CD8-positive, alpha-beta memory T cell (primary cell): ENCODE results near the gene YWHAG. TPM values are rescaled to one million over a fixed set of nuclear protein-coding genes. Genes with fewer than 3 reads are reported as not detected.
A peak's percentile ranks its signal among the peaks of the same experiment; 100 is the strongest.

Experiments used
- CTCF ChIA-PET: fragments of 350-600 bp; sonication (Branson Sonifier 250); formaldehyde crosslinking; loops from one replicate; lab custom pipeline; 2021; ENCODE audit warnings: antibody characterized with exemption; lab: Charles Lee
- POLR2A ChIA-PET: fragments of 350-600 bp; sonication (Branson Sonifier 250); formaldehyde crosslinking; loops from one replicate; lab custom pipeline; 2021; ENCODE audit warnings: antibody characterized with exemption; lab: Charles Lee
- DNase-seq, 5 donors: peaks; one replicate each; pipeline versions ENCODE4 v3.0.0 to v3.0.0-alpha.2; 2020 to 2022; ENCODE audit warnings: mixed read lengths in 1 of 5
- H3K27ac ChIP-seq: one replicate; pipeline ENCODE4 v1.7.0; 2013; ENCODE audit warnings: low read depth, mild to moderate bottlenecking, low read length, moderate library complexity
- H3K27me3 ChIP-seq: 2 replicates; pipeline ENCODE4 v1.7.0; 2013; ENCODE audit warnings: low read length, mild to moderate bottlenecking; ENCODE audit not compliant: insufficient read depth, poor library complexity, severe bottlenecking
- H3K36me3 ChIP-seq: 2 replicates; pipeline ENCODE4 v1.7.0; 2013; ENCODE audit warnings: mild to moderate bottlenecking, low read length, moderate library complexity; ENCODE audit not compliant: insufficient read depth
- H3K4me1 ChIP-seq: 2 replicates; pipeline ENCODE4 v1.7.0; 2013; ENCODE audit warnings: mild to moderate bottlenecking, low read length, moderate library complexity; ENCODE audit not compliant: insufficient read depth
- H3K4me3 ChIP-seq: 2 replicates; pipeline ENCODE4 v1.7.0; 2013; ENCODE audit warnings: mild to moderate bottlenecking, low read length
- H3K9me3 ChIP-seq: 2 replicates; pipeline ENCODE4 v1.7.0; 2013; ENCODE audit warnings: mild to moderate bottlenecking, low read length
- H3K27ac Mint-ChIP-seq, 8 donors: one replicate each; pipeline ENCODE4 v1.8.0; 2020 to 2021; ENCODE audit warnings: mixed read lengths in 8 of 8, mild to moderate bottlenecking in 6 of 8, inconsistent platforms in 3 of 8, moderate library complexity in 3 of 8
- H3K27me3 Mint-ChIP-seq, 2 donors: one replicate each; pipeline ENCODE4 v1.8.0; 2020 to 2021; ENCODE audit warnings: mixed read lengths in 2 of 2, mild to moderate bottlenecking in 1 of 2, moderate library complexity in 1 of 2
- H3K36me3 Mint-ChIP-seq, 3 donors: one replicate each; pipeline ENCODE4 v1.8.0; 2020 to 2021; ENCODE audit warnings: mixed read lengths in 3 of 3, inconsistent platforms in 1 of 3, mild to moderate bottlenecking in 1 of 3
- H3K4me1 Mint-ChIP-seq, 3 donors: one replicate each; pipeline ENCODE4 v1.8.0; 2020 to 2021; ENCODE audit warnings: mixed read lengths in 3 of 3, inconsistent platforms in 1 of 3, mild to moderate bottlenecking in 1 of 3
- H3K4me3 Mint-ChIP-seq, 7 donors: one replicate each; pipeline ENCODE4 v1.8.0; 2020 to 2021; ENCODE audit warnings: mixed read lengths in 7 of 7, mild to moderate bottlenecking in 6 of 7, moderate library complexity in 4 of 7, inconsistent platforms in 2 of 7
- H3K9me3 Mint-ChIP-seq, 5 donors: one replicate each; pipeline ENCODE4 v1.8.0; 2020 to 2022; ENCODE audit warnings: mixed read lengths in 5 of 5, mild to moderate bottlenecking in 3 of 5, moderate library complexity in 2 of 5, inconsistent platforms in 1 of 5
- polyA plus RNA-seq: library from polyadenylated mRNA; unstranded; fragments of 300-500 nt; fragmentation: Illumina TruSeq; gene quantifications from one replicate; pipeline ENCODE4 v1.2.3, GENCODE V29; 2021
- total RNA-seq, 2 experiments: library from RNA; stranded (reverse); gene quantifications; one replicate each; pipeline ENCODE4 v1.2.3, GENCODE V29; 2021

YWHAG gene
- total and polyA plus RNA-seq, 3 experiments from 2014 or later: 2.1 to 151 (median 149) TPM

DNA sequence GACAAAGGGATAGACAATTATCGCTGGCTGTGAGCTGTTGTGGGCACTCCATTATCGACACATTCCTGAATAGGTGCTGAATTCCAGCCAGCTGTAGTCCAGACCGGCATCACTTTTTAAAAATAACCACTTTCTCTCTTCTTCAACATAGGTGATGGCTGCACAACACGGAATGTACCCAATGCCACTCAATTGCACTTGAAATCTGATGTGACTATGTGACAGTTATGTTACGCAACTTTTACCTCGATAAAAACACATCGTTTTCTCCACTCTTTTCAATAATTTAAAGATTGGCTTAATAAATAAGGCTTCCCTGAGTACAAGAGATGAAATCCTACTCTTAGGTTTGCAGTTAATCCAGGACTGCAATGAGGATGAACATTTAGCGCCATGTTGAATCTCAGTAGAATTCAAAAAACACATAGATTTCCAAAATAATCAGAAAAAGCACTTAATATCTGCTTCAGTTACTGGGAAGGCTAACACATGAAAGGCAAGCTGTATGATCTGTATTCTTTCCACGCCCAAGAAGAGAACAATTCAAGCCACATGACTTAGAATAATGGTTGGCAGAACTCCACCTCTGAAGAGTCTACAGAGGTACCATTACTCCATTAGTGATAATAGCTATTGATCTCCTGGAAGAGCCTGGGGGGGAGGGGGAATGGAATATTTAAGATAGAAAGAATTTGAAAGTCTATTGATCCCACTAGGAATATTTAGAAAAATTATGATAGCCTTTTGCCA lies 3.6 kb downstream of the YWHAG start:
- Histone ChIP-seq H3K36me3 (no peaks in the 10 kb centered on the region), H3K27me3 (no peaks in the 10 kb centered on the region), H3K4me3 (no peak overlapping the region), H3K9me3 (no peaks in the 10 kb centered on the region), H3K27ac (no peak overlapping the region), H3K4me1 (peaks cover 55% of the 10 kb centered on the region)
- Mint-ChIP-seq H3K9me3 (no peaks in the 10 kb centered on the region), H3K4me3 (peak overlapping the region in 1 of 7 donors; percentile 15), H3K36me3 (peaks cover 9 to 44% (median 10%) of the 10 kb centered on the region in 3 donors), H3K4me1 (peaks cover 56 to 71% (median 67%) of the 10 kb centered on the region in 3 donors), H3K27ac (peak overlapping the region in 2 of 8 donors; percentile 9 to 49), H3K27me3 (peaks cover 0 to 2% of the 10 kb centered on the region in 2 donors)
- CTCF ChIA-PET: no interaction called here
- POLR2A ChIA-PET: interaction anchor here (0.5 kb wide), 1 partner anchor 119 kb away, joined by 3 read pairs; no protein-coding TSS in a partner anchor
- no peak for DNase-seq

- DNase-seq: no peak
- Histone ChIP-seq H3K36me3 (no peaks in the 10 kb centered on the region), H3K4me1 (peaks cover 52% of the 10 kb centered on the region), H3K4me3 (no peak overlapping the region), H3K27ac (no peak overlapping the region), H3K27me3 (no peaks in the 10 kb centered on the region), H3K9me3 (no peaks in the 10 kb centered on the region)
- H3K27me3 Mint-ChIP-seq: peaks cover 0 to 2% of the 10 kb centered on the region in 2 donors
- POLR2A ChIA-PET: interaction anchor here (0.5 kb wide), 1 partner anchor 119 kb away, joined by 3 read pairs; no protein-coding TSS in a partner anchor
- H3K36me3 Mint-ChIP-seq: peaks cover 9 to 50% (median 11%) of the 10 kb centered on the region in 3 donors
- no peak overlapping the region for H3K4me3 Mint-ChIP-seq
- CTCF ChIA-PET: no interaction called here
- H3K27ac Mint-ChIP-seq: peak overlapping the region in 3 of 8 donors; percentile 40 to 58 (median 49)
- H3K4me1 Mint-ChIP-seq: peaks cover 56 to 74% (median 69%) of the 10 kb centered on the region in 3 donors
- no peaks in the 10 kb centered on the region for H3K9me3 Mint-ChIP-seq
Observed at GRCh38 chr7:76354516-76354915, 4.3 kb downstream of the YWHAG start.

- ChIA-PET CTCF (interaction anchor here (0.8 kb wide), 1 partner anchor 62 kb away, joined by 3 read pairs; no protein-coding TSS in a partner anchor), POLR2A (no interaction called here)
- Mint-ChIP-seq H3K9me3 (no peaks in the 10 kb centered on the region), H3K4me3 (no peak overlapping the region), H3K36me3 (peaks cover 9 to 51% (median 14%) of the 10 kb centered on the region in 3 donors), H3K27ac (no peak overlapping the region), H3K4me1 (peaks cover 57 to 77% (median 73%) of the 10 kb centered on the region in 3 donors), H3K27me3 (peaks cover 0 to 2% of the 10 kb centered on the region in 2 donors)
- Histone ChIP-seq H3K4me1 (peaks cover 50% of the 10 kb centered on the region), H3K27me3 (no peaks in the 10 kb centered on the region), H3K9me3 (no peaks in the 10 kb centered on the region), H3K36me3 (no peaks in the 10 kb centered on the region), H3K27ac (no peak overlapping the region), H3K4me3 (no peak overlapping the region)
- no peak for DNase-seq
Observed at GRCh38 chr7:76353744-76354143, 5.0 kb downstream of the YWHAG start.

DNA sequence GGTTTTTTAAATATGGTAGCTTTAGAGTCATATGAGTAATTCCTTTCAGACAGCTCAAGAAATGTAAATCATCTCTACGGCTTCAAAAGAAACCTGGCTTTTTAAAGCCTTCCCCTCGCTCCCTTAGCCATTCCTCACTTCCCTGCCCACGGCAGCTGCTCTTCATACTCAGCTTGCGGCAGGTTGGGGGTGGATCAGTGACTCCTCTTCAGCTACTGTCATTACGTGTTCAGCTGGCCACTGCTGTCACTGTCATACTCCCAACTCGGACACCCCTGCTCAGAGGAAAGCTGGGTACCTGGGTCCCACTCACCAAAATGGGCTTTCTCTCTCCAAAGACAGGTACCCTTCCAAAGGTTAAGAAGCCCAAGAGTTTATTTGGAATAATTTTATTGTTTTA lies 6.6 kb downstream of the YWHAG start:
- Histone ChIP-seq H3K36me3 (no peaks in the 10 kb centered on the region), H3K27ac (no peak overlapping the region), H3K4me3 (no peak overlapping the region), H3K4me1 (peaks cover 54% of the 10 kb centered on the region), H3K27me3 (no peaks in the 10 kb centered on the region), H3K9me3 (no peaks in the 10 kb centered on the region)
- Mint-ChIP-seq H3K4me3 (peak overlapping the region in 1 of 7 donors; percentile 8), H3K36me3 (peaks cover 9 to 53% (median 19%) of the 10 kb centered on the region in 3 donors), H3K9me3 (no peaks in the 10 kb centered on the region), H3K27me3 (no peaks in the 10 kb centered on the region), H3K4me1 (peaks cover 58 to 79% (median 75%) of the 10 kb centered on the region in 3 donors), H3K27ac (peak overlapping the region in 1 of 8 donors; percentile 42)
- CTCF ChIA-PET: interaction anchor here (1.1 kb wide), 1 partner anchor 174 kb away, joined by 3 read pairs; no protein-coding TSS in a partner anchor
- POLR2A ChIA-PET: no interaction called here
- DNase-seq: no peak

DNA sequence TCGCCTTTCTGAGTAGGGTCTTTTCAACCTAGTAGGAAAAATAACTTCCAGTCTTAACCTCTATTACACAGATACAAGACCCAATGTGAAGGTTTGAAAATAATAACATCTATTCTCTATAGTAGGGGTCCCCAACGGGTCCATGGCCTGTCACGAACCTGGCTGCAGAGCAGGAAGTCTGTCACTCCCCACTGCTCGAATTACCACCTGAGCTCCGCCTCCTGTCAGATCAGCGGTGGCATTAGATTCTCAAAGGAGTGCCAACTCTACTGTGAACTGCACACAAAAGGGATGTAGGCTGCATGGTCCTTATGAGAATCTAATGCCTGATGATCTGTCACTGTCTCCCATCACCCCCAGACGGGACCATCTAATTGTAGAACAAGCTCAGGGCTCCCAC lies 7.4 kb downstream of the YWHAG start:
- DNase-seq: no peak
- H3K4me1 ChIP-seq: peaks cover 54% of the 10 kb centered on the region
- ChIA-PET POLR2A (no interaction called here), CTCF (interaction anchor here (1.1 to 2.0 kb wide), 2 partner anchors 60 to 173 kb away, joined by 3 to 5 read pairs; no protein-coding TSS in a partner anchor)
- Mint-ChIP-seq H3K9me3 (no peaks in the 10 kb centered on the region), H3K27ac (peak overlapping the region in 2 of 8 donors; percentile 0 to 51), H3K36me3 (peaks cover 9 to 59% (median 27%) of the 10 kb centered on the region in 3 donors), H3K27me3 (no peaks in the 10 kb centered on the region), H3K4me1 (peaks cover 58 to 80% (median 75%) of the 10 kb centered on the region in 3 donors), H3K4me3 (peak overlapping the region in 1 of 7 donors; percentile 59)
- no peaks in the 10 kb centered on the region for H3K27me3 ChIP-seq
- no peaks in the 10 kb centered on the region for H3K9me3 ChIP-seq
- H3K4me3 ChIP-seq: no peak overlapping the region
- peaks cover 7% of the 10 kb centered on the region for H3K36me3 ChIP-seq
- no peak overlapping the region for H3K27ac ChIP-seq

GRCh38 chr7:76349313-76349885 lies 9.4 kb downstream of the YWHAG start:
- Histone ChIP-seq H3K27me3 (no peaks in the 10 kb centered on the region), H3K36me3 (peaks cover 16% of the 10 kb centered on the region), H3K4me3 (no peak overlapping the region), H3K4me1 (peaks cover 45% of the 10 kb centered on the region), H3K27ac (no peak overlapping the region), H3K9me3 (no peaks in the 10 kb centered on the region)
- DNase-seq: no peak
- H3K4me3 Mint-ChIP-seq: peak overlapping the region in 1 of 7 donors; percentile 23
- H3K27ac Mint-ChIP-seq: peak overlapping the region in 1 of 8 donors; percentile 64
- peaks cover 8 to 57% (median 26%) of the 10 kb centered on the region in 3 donors for H3K36me3 Mint-ChIP-seq
- H3K9me3 Mint-ChIP-seq: no peaks in the 10 kb centered on the region
- peaks cover 55 to 72% (median 69%) of the 10 kb centered on the region in 3 donors for H3K4me1 Mint-ChIP-seq
- ChIA-PET CTCF (interaction anchor here (2.0 kb wide), 1 partner anchor 58 kb away, joined by 5 read pairs; no protein-coding TSS in a partner anchor), POLR2A (interaction anchor here (0.5 to 0.7 kb wide), 2 partner anchors 45 to 473 kb away, joined by 3 read pairs; no protein-coding TSS in a partner anchor)
- H3K27me3 Mint-ChIP-seq: no peaks in the 10 kb centered on the region

DNA sequence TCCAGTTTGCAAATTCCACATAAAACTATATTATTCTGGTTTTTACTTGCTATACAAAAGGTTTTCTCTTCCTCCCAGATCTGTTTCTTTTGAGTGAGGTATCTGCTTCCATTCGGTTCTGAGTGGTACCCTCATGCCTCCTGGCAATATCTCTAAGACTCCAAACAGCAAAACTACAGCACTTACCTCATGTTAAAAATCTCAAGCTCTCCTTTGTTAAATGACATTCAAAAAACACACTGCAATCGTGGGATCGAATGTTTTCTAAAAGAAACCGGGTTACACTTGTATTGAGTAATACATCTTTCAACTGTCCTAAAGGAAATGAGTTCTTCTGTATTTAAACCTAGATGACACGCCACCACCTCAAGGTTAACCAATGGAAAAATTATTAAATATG lies 11.1 kb downstream of the YWHAG start:
- Mint-ChIP-seq H3K4me1 (peaks cover 57 to 78% (median 77%) of the 10 kb centered on the region in 3 donors), H3K36me3 (peaks cover 9 to 68% (median 27%) of the 10 kb centered on the region in 3 donors), H3K4me3 (peak overlapping the region in 1 of 7 donors; percentile 29), H3K27ac (peak overlapping the region in 5 of 8 donors; percentile 7 to 82 (median 37)), H3K9me3 (no peaks in the 10 kb centered on the region), H3K27me3 (no peaks in the 10 kb centered on the region)
- POLR2A ChIA-PET: interaction anchor here (0.6 kb wide), 1 partner anchor 506 kb away, joined by 4 read pairs; no protein-coding TSS in a partner anchor
- no peak for DNase-seq
- H3K4me1 ChIP-seq: peaks cover 35% of the 10 kb centered on the region
- CTCF ChIA-PET: no interaction called here
- no peak overlapping the region for H3K27ac ChIP-seq
- peaks cover 28% of the 10 kb centered on the region for H3K36me3 ChIP-seq
- no peaks in the 10 kb centered on the region for H3K9me3 ChIP-seq
- H3K27me3 ChIP-seq: no peaks in the 10 kb centered on the region
- no peak overlapping the region for H3K4me3 ChIP-seq
